ENCODE results near the gene LCP2.

DNA sequence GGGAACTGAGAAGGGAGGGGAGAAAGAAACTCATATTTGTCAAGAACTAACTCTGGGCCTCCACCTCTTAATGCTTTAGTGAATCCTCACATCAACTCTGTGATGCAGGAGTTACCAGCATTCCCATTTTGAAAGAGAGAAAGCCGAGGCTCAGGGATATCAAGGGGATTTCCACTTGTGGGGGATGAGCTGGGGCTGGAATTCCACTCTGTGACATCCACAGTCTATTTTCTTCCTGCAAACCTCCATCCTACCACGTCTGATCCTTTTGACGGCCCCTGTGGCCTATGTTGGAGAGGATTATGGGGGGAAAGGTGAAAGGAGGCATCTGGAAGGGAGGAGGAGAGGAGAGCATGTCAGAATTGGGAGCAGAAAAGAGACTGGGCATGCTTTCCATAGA lies 9.0 kb downstream of the LCP2 start:
- TF ChIP-seq, protein P1, sequence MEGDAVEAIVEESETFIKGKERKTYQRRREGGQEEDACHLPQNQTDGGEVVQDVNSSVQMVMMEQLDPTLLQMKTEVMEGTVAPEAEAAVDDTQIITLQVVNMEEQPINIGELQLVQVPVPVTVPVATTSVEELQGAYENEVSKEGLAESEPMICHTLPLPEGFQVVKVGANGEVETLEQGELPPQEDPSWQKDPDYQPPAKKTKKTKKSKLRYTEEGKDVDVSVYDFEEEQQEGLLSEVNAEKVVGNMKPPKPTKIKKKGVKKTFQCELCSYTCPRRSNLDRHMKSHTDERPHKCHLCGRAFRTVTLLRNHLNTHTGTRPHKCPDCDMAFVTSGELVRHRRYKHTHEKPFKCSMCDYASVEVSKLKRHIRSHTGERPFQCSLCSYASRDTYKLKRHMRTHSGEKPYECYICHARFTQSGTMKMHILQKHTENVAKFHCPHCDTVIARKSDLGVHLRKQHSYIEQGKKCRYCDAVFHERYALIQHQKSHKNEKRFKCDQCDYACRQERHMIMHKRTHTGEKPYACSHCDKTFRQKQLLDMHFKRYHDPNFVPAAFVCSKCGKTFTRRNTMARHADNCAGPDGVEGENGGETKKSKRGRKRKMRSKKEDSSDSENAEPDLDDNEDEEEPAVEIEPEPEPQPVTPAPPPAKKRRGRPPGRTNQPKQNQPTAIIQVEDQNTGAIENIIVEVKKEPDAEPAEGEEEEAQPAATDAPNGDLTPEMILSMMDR (conservative IDR thresholded peaks at IDR 0.05; ENCODE audit: low read depth, low read length) = no peak
- TF ChIP-seq RAD21 (IDR thresholded peaks at IDR 0.05; ENCODE audit: low read length) (no peak), BHLHE40 (IDR thresholded peaks at IDR 0.05; ENCODE audit: low read depth, low read length) (no peak), POLR2A (IDR thresholded peaks at IDR 0.05; ENCODE audit: low read depth, low read length) (no peak), NFE2L2 (IDR thresholded peaks at IDR 0.05; ENCODE audit: low read depth, low read length) (no peak), MXI1 (IDR thresholded peaks at IDR 0.05; ENCODE audit: borderline replicate concordance, low read depth, low read length) (no peak), RCOR1 (IDR thresholded peaks at IDR 0.05; ENCODE audit: insufficient replicate concordance, low read length) (no peak), SMC3 (IDR thresholded peaks at IDR 0.05; ENCODE audit: low read depth, low read length) (no peak), MAFK (IDR thresholded peaks at IDR 0.05; ENCODE audit: low read depth, low read length) (no peak), CEBPB (IDR thresholded peaks at IDR 0.05; ENCODE audit: low read depth, low read length) (no peak), RFX5 (IDR thresholded peaks at IDR 0.05; ENCODE audit: low read depth, low read length) (no peak)
- TF ChIP-seq, protein P2, sequence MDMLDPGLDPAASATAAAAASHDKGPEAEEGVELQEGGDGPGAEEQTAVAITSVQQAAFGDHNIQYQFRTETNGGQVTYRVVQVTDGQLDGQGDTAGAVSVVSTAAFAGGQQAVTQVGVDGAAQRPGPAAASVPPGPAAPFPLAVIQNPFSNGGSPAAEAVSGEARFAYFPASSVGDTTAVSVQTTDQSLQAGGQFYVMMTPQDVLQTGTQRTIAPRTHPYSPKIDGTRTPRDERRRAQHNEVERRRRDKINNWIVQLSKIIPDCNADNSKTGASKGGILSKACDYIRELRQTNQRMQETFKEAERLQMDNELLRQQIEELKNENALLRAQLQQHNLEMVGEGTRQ (IDR thresholded peaks at IDR 0.05; ENCODE audit: low read depth, low read length) = no peak
- TF ChIP-seq, protein P3, sequence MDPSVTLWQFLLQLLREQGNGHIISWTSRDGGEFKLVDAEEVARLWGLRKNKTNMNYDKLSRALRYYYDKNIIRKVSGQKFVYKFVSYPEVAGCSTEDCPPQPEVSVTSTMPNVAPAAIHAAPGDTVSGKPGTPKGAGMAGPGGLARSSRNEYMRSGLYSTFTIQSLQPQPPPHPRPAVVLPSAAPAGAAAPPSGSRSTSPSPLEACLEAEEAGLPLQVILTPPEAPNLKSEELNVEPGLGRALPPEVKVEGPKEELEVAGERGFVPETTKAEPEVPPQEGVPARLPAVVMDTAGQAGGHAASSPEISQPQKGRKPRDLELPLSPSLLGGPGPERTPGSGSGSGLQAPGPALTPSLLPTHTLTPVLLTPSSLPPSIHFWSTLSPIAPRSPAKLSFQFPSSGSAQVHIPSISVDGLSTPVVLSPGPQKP (IDR thresholded peaks at IDR 0.05; ENCODE audit: borderline replicate concordance, low read depth, low read length) = no peak
